Liver (tissue), 3 donors: ENCODE data around the gene TNFSF15.

ENCODE experiments used
- EGR1 ChIP-seq, 2 donors: IDR thresholded peaks; 2 replicates each; pipeline ENCODE4 v1.6.1; 2016 to 2018; ENCODE audit warnings: antibody characterized with exemption in 2 of 2, low read depth in 2 of 2
- FOXA1 ChIP-seq: IDR thresholded peaks from 2 replicates; pipeline ENCODE4 v1.6.1; 2016; ENCODE audit warnings: antibody characterized with exemption
- GABPA ChIP-seq, 2 donors: IDR thresholded peaks in 1 of 2; conservative IDR thresholded peaks in 1 of 2; 2 replicates each; pipeline ENCODE4 v1.6.1; 2016; ENCODE audit warnings: antibody characterized with exemption in 2 of 2, mild to moderate bottlenecking in 1 of 2, moderate library complexity in 1 of 2
- HNF4G ChIP-seq: IDR thresholded peaks from 2 replicates; pipeline ENCODE4 v1.6.1; 2016; ENCODE audit warnings: antibody characterized with exemption
- JUND ChIP-seq, 2 donors: IDR thresholded peaks; 2 replicates each; pipeline ENCODE4 v1.6.1; 2016; ENCODE audit warnings: antibody characterized with exemption in 2 of 2
- NR2F2 ChIP-seq: IDR thresholded peaks from 2 replicates; pipeline ENCODE4 v1.6.1; 2016; ENCODE audit warnings: antibody characterized with exemption
- SP1 ChIP-seq: IDR thresholded peaks from 2 replicates; pipeline ENCODE4 v1.6.1; 2018; ENCODE audit warnings: antibody characterized with exemption, mild to moderate bottlenecking
- TAF1 ChIP-seq: conservative IDR thresholded peaks from 2 replicates; pipeline ENCODE4 v1.6.1; 2016; ENCODE audit warnings: antibody characterized with exemption, mild to moderate bottlenecking
- YY1 ChIP-seq: IDR thresholded peaks from 2 replicates; pipeline ENCODE4 v1.6.1; 2016; ENCODE audit warnings: antibody characterized with exemption, mild to moderate bottlenecking
- TF ChIP-seq, protein P1 (sequence below): IDR thresholded peaks from 2 replicates; pipeline ENCODE4 v1.6.1; 2016; ENCODE audit warnings: antibody characterized with exemption, mild to moderate bottlenecking
- TF ChIP-seq, protein P2 (sequence below): IDR thresholded peaks from 2 replicates; pipeline ENCODE4 v1.6.1; 2016; ENCODE audit warnings: antibody characterized with exemption
- TF ChIP-seq, protein P3 (sequence below): IDR thresholded peaks from 2 replicates; pipeline ENCODE4 v1.6.1; 2016; ENCODE audit warnings: antibody characterized with exemption
- TF ChIP-seq, protein P4 (sequence below): fragments of 150-350 bp; IDR thresholded peaks from 2 replicates; pipeline ENCODE4 v1.5.1; 2017; ENCODE audit warnings: improper control_type of control experiment, low read depth, low read length; ENCODE audit not compliant: missing input control
- donor health status: healthy.
- donor health status: healthy.

DNA sequence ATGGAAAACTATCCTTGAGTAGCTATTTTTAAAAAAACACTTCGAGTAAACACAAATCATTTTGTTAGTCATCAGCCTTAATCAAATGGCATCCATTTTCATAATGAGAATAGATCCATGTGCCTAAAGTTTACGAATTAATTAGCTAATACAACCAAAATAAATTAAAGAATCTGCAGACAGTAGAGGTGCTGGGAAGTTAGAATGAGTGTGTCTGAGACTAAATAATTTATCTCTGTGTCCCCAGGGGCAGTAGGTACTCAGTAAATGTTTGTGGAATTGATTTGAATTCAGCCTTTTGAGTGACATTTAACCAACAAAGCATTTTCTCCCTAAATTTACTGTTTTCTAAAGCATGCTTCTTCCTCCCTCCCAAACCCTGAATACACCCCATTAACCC lies 18.6 kb downstream of the TNFSF15 start:
- TF ChIP-seq, protein P1, sequence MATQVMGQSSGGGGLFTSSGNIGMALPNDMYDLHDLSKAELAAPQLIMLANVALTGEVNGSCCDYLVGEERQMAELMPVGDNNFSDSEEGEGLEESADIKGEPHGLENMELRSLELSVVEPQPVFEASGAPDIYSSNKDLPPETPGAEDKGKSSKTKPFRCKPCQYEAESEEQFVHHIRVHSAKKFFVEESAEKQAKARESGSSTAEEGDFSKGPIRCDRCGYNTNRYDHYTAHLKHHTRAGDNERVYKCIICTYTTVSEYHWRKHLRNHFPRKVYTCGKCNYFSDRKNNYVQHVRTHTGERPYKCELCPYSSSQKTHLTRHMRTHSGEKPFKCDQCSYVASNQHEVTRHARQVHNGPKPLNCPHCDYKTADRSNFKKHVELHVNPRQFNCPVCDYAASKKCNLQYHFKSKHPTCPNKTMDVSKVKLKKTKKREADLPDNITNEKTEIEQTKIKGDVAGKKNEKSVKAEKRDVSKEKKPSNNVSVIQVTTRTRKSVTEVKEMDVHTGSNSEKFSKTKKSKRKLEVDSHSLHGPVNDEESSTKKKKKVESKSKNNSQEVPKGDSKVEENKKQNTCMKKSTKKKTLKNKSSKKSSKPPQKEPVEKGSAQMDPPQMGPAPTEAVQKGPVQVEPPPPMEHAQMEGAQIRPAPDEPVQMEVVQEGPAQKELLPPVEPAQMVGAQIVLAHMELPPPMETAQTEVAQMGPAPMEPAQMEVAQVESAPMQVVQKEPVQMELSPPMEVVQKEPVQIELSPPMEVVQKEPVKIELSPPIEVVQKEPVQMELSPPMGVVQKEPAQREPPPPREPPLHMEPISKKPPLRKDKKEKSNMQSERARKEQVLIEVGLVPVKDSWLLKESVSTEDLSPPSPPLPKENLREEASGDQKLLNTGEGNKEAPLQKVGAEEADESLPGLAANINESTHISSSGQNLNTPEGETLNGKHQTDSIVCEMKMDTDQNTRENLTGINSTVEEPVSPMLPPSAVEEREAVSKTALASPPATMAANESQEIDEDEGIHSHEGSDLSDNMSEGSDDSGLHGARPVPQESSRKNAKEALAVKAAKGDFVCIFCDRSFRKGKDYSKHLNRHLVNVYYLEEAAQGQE = no peak
- TF ChIP-seq HNF4G = no peak
- TF ChIP-seq, protein P2, sequence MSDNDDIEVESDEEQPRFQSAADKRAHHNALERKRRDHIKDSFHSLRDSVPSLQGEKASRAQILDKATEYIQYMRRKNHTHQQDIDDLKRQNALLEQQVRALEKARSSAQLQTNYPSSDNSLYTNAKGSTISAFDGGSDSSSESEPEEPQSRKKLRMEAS = no peak
- TF ChIP-seq FOXA1 = no peak
- TF ChIP-seq, protein P3, sequence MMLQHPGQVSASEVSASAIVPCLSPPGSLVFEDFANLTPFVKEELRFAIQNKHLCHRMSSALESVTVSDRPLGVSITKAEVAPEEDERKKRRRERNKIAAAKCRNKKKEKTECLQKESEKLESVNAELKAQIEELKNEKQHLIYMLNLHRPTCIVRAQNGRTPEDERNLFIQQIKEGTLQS = no peak
- TF ChIP-seq, protein P4, sequence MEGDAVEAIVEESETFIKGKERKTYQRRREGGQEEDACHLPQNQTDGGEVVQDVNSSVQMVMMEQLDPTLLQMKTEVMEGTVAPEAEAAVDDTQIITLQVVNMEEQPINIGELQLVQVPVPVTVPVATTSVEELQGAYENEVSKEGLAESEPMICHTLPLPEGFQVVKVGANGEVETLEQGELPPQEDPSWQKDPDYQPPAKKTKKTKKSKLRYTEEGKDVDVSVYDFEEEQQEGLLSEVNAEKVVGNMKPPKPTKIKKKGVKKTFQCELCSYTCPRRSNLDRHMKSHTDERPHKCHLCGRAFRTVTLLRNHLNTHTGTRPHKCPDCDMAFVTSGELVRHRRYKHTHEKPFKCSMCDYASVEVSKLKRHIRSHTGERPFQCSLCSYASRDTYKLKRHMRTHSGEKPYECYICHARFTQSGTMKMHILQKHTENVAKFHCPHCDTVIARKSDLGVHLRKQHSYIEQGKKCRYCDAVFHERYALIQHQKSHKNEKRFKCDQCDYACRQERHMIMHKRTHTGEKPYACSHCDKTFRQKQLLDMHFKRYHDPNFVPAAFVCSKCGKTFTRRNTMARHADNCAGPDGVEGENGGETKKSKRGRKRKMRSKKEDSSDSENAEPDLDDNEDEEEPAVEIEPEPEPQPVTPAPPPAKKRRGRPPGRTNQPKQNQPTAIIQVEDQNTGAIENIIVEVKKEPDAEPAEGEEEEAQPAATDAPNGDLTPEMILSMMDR = no peak
- TF ChIP-seq SP1 = no peak
- TF ChIP-seq NR2F2 = no peak
- no peak for TF ChIP-seq GABPA (IDR thresholded peaks at IDR 0.05 in 1 of 2, conservative IDR thresholded peaks at IDR 0.05 in 1 of 2)
- TF ChIP-seq TAF1 = no peak
- no peak for TF ChIP-seq EGR1 (IDR thresholded peaks at IDR 0.05; ENCODE audit: low read depth in 2 of 2)
- no peak for TF ChIP-seq JUND (IDR thresholded peaks at IDR 0.05)
- no peak for TF ChIP-seq YY1
